Central memory CD4-positive, alpha-beta T cell (primary cell): Measurements from ENCODE around the gene SRSF7.
"Not testable (repeated sequence)": the region's sequence is repeated elsewhere in the genome, so short reads cannot be mapped to it uniquely, and the experiment has no call there.

ENCODE experiments used
- DNase-seq: peaks from one replicate; pipeline ENCODE4 v3.0.0; 2022

SRSF7 gene

DNA sequence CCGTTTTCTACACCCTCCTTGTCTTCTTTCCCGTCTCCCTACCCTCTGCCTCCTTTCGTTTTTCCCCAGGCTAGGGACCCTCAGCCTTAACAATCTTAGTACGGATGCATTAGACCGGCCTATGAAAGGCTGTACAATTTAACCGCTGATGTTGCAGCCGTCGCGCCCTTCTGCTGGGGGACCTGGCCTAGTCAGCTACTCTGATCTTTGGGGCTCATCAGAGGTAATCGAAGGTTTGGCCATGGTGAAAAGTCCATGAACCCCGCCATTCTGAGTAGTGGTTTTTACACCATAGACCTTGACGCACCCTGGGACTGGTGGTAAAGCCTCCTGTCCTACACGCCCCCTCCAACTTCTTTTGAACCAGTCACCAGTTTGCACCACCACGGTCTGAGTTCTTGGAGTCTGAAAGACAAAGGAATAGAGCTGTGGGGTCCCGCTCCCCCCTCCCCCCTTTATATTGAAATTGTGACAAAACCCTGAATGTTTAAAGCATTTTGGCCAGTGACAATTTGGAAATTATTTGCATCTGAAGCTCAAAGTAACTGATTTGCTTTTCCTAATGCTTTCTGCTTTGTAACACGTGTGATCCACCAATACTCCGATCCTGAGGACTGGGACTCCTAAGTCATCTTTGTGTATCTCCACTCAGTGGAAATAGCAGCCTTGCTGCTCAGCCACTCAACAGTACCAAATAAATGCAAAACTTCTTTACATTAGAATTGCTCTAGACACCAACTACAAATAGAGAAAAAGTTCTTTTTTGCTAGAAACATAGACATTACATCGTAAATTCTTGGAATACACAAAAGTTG lies 642 bp upstream of the SRSF7 start:
- DNase-seq = no peak

DNA sequence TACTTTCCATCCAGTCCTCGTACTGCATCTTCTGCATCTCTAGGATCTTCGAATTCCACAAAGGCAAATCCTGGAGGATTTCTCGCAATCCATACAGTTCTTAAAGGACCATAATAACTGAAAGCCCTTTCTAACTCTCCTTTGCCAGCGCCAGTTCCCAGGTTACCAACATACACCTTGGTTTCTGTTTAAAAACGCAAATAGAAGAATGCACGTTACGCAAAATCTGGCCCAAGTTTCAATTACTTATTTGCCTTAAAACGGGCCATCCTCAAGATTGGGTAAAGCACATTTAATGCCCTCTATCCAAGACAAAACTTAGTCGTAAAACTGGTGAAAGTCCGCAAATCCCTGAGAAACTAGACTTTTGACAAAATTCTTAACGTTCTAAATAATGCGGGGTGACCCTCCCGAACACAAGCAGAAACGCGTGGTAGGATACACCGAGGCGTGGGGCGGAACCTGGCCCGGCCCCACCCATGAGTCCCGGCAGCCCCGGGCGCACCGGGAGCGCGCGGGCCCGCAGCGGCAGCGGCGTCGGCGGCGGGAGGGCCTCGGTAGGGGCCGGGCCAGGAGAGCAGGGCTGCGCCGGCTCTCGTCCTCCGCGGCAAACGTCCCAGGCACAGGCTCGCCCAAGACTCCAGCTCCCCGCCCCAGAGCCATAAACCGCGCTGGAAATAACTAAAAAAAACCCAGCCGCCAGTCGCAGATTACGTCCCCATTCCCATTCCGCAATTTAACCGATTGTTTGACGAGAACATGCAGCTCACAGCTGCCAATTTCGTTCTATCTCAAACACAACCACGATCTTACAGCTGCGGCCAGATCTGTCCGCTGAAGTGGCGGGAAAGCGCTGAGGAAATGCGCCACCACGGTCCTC lies 910 bp downstream of the SRSF7 start:
- DNase-seq = no peak

DNA sequence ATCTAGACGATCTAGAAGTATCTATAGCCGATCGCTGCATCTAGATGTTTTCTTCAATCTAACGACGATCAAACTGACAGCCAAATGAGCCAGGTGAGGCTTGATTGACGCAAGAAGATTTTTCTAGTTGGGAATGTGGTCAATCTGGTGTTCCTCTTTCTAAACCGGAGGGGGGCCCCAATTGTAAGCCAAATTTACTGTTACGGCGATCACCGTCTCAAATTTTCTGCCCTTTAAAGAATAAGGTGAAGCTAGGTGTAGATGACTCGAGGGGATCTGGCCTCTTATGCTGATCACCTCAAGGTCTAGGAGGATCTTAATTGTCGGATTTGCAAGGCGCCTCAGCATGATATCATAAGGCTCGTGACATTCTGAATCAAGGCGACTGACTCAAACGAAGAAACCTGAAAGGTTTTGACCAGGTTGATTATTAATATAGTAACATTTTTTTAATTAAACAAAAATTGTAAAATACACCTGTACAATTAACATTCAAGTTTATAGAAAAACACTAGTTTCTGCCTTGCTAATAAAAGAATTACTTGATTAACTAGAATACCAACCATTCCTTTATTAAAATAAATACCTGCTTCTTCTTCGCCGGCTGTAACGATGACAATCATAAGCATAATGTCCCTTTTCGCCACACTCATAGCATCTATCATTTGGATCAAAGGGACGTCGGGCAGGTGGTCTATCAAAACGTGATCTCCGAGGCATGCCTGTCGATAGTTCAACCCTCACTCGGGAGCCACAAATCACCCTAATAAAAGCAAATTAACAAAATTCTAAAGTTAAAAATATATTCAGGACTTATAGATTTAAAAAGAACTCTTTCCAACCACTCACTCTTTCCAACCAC lies 2.0 kb downstream of the SRSF7 start:
- DNase-seq = no peak

DNA sequence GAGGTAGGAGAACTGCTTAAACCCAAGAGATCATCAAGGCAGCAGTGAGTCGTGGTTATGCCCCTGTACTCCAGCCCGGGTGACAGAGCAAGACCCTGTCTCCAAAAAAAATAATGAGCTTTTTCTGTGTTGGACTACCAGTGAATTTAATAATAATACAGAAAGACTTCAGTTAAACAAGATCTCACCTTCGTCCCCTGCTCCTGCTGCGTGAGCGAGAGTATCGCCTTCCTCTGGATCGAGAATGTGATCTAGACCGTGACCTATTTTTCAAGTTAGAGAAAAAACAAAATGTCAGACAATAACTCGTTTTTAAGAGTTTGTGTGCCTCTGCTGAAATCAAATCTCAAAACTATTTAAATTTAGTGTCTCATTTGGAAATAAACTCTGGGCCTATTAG lies 2.8 kb downstream of the SRSF7 start:
- no peak for DNase-seq

- no peak for DNase-seq
Measured at GRCh38 chr2:38747819-38748218, 3.3 kb downstream of the SRSF7 start.

GRCh38 chr2:38747007-38747424 lies 4.1 kb downstream of the SRSF7 start:
- no peak for DNase-seq

GRCh38 chr2:38745267-38745666 lies 5.9 kb downstream of the SRSF7 start:
- DNase-seq = no peak

DNA sequence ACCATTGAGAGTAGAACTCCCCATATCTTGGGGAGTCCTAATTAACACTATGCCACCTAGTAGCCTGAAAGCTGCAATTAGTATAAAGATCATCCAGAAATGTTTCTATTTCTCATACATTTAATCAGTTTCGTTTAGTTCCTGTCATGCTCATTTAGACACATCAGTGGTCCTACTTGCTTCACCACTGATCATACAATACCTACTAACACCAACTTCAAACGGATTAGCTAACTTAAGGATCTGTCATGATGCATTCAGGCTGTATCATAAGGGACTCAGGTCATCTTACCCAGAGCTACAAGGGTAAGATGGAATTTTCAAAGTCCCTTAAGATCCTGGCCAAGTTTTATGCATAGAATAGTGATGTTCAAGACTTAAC lies 6.8 kb downstream of the SRSF7 start:
- no peak for DNase-seq

DNA sequence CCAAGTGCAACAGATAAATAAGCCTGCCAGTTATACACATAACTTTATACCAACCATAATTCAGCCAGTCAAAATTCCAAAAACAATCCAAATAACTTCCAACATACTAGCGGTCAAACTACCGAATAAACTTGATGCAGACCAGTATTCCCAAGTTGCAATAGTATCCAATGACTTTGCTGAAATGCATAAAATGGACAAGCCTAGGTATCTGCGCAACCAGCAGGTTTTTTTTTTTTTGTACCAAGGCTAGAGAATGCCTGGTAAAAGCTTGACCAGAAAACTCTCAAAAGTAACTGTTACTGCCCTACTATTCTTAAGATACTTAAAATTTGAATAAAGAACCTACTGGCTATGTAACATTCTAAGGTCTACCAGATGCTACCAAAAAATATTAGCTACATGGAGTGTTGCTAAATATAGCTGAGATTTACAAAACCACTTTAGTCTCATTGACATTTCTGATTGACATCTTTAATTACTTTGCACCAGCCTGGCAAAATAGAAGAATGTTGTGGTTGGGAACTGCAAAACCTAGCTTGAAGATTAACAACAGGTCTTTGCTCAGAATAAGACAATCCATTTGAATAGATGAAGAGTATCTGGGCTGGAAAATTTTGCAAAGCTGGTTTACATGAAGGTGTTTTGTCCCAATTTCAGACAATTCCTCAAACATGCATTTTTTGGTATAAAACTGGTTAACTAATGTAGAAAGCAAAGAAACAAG lies 7.3 kb downstream of the SRSF7 start:
- no peak for DNase-seq

- no peak for DNase-seq
Measured at GRCh38 chr2:38742797-38743559, 8.2 kb downstream of the SRSF7 start.

DNA sequence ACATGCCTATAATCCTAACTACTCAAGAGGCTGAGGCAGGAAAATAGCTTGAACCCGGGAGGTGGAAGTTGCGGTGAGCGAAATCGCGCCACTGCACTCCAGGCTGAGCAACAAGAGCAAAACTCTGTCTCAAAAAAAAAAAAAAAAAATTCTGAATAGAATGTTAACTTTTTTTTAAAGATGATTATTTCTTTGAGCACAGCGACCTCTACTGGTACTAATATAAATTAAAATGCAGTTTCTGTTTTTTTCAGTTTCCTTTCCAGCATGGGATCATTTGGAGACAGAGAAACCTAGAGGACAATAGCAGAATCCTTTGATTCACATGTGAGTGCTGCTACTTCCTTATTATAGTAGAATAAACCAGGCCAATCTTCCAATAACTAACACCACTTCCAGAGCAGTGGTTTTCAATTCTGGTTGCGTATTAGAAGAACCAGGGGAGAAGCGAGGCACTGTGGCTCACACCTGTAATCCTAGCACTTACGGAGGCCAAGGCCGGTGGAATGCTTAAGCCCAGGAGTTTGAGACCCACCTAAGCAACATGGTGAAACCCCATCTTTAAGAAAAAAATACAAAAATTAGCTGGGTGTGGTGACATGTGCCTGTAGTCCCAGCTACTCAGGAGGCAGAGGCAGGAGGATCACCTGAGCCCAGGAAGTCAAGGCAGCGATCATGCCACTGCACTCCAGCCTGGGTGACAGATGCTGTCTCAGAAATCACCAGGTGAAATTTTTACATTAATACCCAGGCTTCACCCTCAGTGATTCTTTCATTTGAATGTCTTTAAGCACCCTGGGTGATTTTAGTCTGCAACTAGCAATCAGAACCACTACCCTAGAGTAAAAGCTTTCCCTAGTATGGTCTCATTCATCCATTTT lies 10.1 kb downstream of the SRSF7 start:
- DNase-seq = peak; percentile 55

DNA sequence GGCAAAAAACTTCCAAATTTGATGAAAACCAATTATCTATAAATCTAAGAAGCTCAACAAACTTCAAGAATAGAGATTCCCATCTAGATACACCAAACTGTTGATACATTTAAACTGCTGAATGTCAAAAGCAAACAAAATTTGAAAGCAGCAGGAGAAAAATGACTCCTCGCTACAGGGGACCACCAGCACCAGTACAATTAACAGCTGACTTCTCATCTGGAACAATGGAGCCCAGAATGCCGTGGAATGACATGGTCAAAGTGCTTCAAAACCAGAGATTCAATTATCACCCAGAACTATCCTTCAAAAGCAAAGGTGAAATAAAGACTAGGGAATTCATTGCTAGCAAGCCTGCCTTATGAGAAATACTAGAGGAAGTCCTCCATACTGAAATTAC lies 11.6 kb downstream of the SRSF7 start:
- no peak for DNase-seq

DNA sequence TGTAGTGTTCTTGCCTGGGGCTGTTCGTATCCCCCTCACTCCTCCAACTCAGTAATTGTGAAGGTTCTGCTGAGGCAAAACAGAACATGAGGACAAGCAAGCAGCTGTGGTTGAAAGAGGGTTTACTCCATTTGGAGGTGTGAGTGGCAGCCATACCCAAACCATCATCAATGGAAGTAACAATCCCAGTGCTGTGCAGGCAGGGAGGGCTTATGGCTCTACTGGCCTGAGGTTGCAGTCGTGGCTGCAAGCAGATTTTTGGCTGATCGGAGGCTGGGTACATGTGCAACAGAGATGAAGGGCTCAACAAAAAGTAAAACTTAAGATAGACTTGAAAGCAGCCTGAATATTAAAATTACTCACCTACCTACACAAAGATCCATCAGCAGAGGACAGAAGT lies 13.2 kb downstream of the SRSF7 start:
- no peak for DNase-seq

DNA sequence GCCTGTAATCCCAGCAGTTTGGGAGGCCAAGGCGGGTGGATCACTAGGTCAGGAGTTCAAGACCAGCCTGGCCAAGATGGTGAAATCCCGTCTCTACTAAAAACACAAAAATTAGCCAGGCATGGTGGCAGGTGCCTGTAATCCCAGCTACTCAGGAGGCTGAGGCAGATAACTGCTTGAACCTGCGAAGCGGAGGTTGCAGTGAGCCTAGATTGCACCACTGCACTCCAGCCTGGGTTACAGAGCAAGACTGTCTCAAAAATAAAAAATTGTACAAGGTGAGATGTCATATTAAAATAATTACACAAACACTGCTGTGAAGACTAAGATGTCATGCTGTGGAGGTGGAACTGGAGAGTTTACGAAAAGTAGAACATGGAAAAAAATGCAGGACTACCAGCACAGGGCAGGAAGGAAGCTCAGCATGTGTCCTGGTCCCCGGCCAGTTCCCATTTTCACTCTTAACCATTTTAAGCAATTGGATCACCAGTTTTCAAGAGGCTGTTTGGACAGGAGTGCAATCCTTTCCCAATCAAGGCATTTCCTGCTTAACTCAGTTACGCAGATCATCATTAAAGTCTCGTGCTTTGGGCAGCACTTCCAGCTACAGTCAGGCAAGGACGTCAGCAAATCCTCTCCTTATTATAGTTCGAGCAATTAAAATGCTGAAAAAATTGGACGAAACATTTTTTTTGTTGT lies 14.0 kb downstream of the SRSF7 start:
- not testable (repeated sequence) for DNase-seq

GRCh38 chr2:38735999-38736320 lies 15.2 kb downstream of the SRSF7 start:
- no peak for DNase-seq

DNA sequence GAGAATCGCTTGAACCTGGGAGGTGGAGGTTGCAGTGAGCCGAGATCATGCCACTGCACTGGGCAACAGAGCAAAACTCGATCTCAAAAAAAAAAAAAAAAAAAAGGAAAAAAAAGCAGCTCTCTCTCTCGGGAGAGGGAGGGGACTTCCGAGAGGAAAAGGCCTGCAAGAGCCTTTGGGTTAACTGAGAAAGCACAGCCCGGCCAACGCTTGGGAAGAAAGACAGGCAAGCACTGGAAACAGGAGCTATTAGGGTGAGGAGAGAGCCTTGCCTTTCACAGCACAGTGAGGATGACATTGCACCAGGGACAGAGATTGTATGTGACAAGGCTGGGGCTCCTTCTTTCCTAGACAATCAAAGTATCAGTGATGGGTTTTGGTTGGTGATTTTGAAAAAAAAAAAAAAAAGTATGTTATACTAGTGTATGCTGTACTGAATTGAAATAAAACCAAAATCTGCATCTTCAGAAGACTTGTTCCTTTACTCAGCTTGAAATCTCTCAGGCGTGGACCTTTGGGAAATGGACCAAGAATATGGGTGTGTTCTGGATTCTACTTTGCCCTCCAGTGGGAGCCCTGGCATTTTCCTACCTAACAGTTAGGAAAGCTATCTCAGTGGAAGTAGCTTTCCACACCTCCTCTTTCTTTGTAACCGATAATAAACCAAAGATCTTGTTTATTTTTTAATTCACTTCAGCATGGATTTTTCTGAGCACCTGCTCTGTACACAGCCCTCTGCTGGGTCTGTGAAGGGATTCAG lies 16.7 kb downstream of the SRSF7 start:
- DNase-seq = no peak

- DNase-seq = no peak
Measured at GRCh38 chr2:38733300-38733971, 17.7 kb downstream of the SRSF7 start.

DNA sequence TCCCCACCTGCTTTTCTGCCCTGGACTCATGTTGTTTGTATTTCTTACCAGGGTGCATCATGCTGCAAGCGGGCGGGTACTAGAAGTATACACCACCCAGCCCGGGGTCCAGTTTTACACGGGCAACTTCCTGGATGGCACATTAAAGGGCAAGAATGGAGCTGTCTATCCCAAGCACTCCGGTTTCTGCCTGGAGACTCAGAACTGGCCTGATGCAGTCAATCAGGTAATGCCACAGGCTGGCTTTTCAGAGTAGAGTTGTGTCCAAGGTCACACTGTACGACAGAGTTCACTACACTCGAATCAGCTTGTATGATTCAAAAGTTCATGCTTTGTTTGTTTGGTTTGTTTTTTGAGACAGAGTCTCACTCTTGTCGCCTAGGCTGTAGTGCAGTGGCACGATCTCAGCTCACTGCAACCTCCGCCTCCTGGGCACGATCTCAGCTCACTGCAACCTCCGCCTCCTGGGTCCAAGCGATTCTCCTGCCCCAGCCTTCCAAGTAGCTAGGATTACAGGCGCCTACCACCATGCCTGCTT lies 19.4 kb downstream of the SRSF7 start:
- no peak for DNase-seq
